ENCODE results near the gene UBE2L6. TPM values are rescaled to one million over a fixed set of nuclear protein-coding genes. Genes with fewer than 3 reads are reported as not detected.

Gene UBE2L6
- polyA plus RNA-seq, 1 donor from 2014 or later, result 88.0 TPM

DNA sequence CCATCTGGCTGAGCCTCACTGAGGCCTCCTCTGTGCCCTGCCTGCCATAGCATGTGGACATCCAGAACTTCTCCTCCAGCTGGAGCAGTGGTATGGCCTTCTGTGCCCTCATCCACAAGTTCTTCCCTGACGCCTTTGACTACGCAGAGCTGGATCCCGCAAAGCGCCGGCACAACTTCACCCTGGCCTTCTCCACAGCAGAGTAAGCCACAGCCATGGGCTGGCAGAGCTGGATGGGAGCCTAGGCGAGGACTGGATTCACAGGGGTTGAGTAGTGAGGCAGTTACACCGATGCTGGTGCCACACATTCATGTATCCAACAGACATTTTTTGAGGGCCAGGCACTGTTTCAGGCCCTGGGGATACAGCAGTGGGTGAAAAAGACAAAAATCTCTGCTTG, 21.0 kb downstream of the UBE2L6 start (continued):
- TF ChIP-seq EZH2 (IDR thresholded peaks at IDR 0.05; ENCODE audit: borderline replicate concordance, insufficient read depth, low read length, poor library complexity, severe bottlenecking) (no peak), EP300 (conservative IDR thresholded peaks at IDR 0.05; ENCODE audit: poor library complexity, severe bottlenecking) (no peak), POLR2AphosphoS5 (IDR thresholded peaks at IDR 0.05) (no peak), RAD21 (conservative IDR thresholded peaks at IDR 0.05) (no peak)

DNA sequence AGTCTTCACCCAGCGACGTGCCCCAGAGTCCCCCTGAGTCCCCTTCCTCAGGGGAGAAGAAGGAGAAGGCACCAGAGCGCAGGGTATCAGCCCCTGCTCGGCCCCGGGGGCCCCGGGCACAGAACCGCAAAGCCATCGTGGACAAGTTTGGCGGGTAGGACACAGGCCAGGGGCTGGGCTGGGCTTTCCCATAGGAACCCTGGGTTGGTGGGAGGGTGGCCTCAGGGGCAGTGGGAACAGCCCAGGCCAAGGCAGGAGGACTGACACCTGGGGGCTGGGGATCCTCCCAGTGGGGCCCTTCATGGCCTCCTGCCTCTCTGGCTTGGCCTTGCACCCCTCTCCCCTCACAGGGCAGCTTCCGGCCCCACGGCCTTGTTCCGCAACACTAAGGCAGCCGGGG, 21.6 kb downstream of the UBE2L6 start:
- no peaks in the 10 kb centered on the region for H3K36me3 ChIP-seq (ENCODE audit: insufficient read depth, low read length)
- no peaks in the 10 kb centered on the region for H3K9me2 ChIP-seq (ENCODE audit: insufficient read depth, low read length)
- no peak overlapping the region for H3K27ac ChIP-seq (ENCODE audit: low read length)
- no peak overlapping the region for H2AFZ ChIP-seq (ENCODE audit: low read depth, low read length)
- no peaks in the 10 kb centered on the region for H3K27me3 ChIP-seq (ENCODE audit: insufficient read depth, low read depth, low read length)
- no peaks in the 10 kb centered on the region for H4K20me1 ChIP-seq (ENCODE audit: insufficient read depth)
- H3K79me2 ChIP-seq (replicated peaks; ENCODE audit: insufficient read depth, low read length), result no peaks in the 10 kb centered on the region
- H3K9ac ChIP-seq (ENCODE audit: low read length), result no peak overlapping the region
- H3F3A ChIP-seq (ENCODE audit: insufficient read depth, low read length, poor library complexity, severe bottlenecking), result no peaks in the 10 kb centered on the region
- no peak for TF ChIP-seq RAD21 (conservative IDR thresholded peaks at IDR 0.05)
- TF ChIP-seq, protein P1, sequence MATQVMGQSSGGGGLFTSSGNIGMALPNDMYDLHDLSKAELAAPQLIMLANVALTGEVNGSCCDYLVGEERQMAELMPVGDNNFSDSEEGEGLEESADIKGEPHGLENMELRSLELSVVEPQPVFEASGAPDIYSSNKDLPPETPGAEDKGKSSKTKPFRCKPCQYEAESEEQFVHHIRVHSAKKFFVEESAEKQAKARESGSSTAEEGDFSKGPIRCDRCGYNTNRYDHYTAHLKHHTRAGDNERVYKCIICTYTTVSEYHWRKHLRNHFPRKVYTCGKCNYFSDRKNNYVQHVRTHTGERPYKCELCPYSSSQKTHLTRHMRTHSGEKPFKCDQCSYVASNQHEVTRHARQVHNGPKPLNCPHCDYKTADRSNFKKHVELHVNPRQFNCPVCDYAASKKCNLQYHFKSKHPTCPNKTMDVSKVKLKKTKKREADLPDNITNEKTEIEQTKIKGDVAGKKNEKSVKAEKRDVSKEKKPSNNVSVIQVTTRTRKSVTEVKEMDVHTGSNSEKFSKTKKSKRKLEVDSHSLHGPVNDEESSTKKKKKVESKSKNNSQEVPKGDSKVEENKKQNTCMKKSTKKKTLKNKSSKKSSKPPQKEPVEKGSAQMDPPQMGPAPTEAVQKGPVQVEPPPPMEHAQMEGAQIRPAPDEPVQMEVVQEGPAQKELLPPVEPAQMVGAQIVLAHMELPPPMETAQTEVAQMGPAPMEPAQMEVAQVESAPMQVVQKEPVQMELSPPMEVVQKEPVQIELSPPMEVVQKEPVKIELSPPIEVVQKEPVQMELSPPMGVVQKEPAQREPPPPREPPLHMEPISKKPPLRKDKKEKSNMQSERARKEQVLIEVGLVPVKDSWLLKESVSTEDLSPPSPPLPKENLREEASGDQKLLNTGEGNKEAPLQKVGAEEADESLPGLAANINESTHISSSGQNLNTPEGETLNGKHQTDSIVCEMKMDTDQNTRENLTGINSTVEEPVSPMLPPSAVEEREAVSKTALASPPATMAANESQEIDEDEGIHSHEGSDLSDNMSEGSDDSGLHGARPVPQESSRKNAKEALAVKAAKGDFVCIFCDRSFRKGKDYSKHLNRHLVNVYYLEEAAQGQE (IDR thresholded peaks at IDR 0.05; ENCODE audit: borderline replicate concordance), result no peak
- no peak for TF ChIP-seq TAF1 (IDR thresholded peaks at IDR 0.05; ENCODE audit: low read depth)
- TF ChIP-seq POLR2AphosphoS5 (IDR thresholded peaks at IDR 0.05), result no peak
- no peaks in the 10 kb centered on the region for H3K9me3 ChIP-seq (ENCODE audit: low read length)
- H3K4me2 ChIP-seq (ENCODE audit: low read length), result no peak overlapping the region
- no peak overlapping the region for H3K4me3 ChIP-seq (ENCODE audit: low read length)

DNA sequence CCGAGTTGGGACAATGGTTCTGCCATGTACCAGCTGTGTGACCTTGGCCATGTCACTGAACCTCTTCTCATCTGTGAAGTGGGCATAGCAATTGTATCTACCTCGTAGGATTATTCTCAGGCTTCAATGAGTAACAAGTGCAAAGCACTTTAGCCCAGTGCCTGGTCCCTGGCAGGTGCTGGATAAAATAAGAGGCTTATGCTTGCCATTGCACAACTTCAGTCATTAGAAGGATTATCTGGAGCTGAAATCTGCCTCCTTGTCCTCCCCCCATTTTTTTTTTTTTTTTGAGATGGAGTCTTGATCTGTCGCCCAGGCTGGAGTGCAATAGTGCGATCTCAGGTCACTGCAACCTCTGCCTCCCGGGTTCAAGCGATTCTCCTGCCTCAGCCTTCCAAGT, 22.9 kb downstream of the UBE2L6 start:
- Histone ChIP-seq H3K27ac (ENCODE audit: low read length) (no peak overlapping the region), H3K4me3 (ENCODE audit: low read length) (no peak overlapping the region), H4K20me1 (ENCODE audit: insufficient read depth) (no peaks in the 10 kb centered on the region), H3K79me2 (replicated peaks; ENCODE audit: insufficient read depth, low read length) (no peaks in the 10 kb centered on the region), H3K4me2 (ENCODE audit: low read length) (no peak overlapping the region), H3K9me2 (ENCODE audit: insufficient read depth, low read length) (no peaks in the 10 kb centered on the region), H3K36me3 (ENCODE audit: insufficient read depth, low read length) (no peaks in the 10 kb centered on the region), H3F3A (ENCODE audit: insufficient read depth, low read length, poor library complexity, severe bottlenecking) (no peaks in the 10 kb centered on the region), H3K27me3 (ENCODE audit: insufficient read depth, low read depth, low read length) (no peaks in the 10 kb centered on the region), H3K9me3 (ENCODE audit: low read length) (no peaks in the 10 kb centered on the region), H2AFZ (ENCODE audit: low read depth, low read length) (no peak overlapping the region), H3K9ac (ENCODE audit: low read length) (no peak overlapping the region)
- TF ChIP-seq RAD21 (conservative IDR thresholded peaks at IDR 0.05) (no peak), SMC3 (conservative IDR thresholded peaks at IDR 0.05; ENCODE audit: poor library complexity) (no peak), EP300 (conservative IDR thresholded peaks at IDR 0.05; ENCODE audit: poor library complexity, severe bottlenecking) (no peak), EZH2 (IDR thresholded peaks at IDR 0.05; ENCODE audit: borderline replicate concordance, insufficient read depth, low read length, poor library complexity, severe bottlenecking) (no peak), POLR2AphosphoS5 (IDR thresholded peaks at IDR 0.05) (no peak), MXI1 (conservative IDR thresholded peaks at IDR 0.05; ENCODE audit: poor library complexity, severe bottlenecking) (no peak), TAF1 (IDR thresholded peaks at IDR 0.05; ENCODE audit: low read depth) (no peak)
- TF ChIP-seq, protein P2, sequence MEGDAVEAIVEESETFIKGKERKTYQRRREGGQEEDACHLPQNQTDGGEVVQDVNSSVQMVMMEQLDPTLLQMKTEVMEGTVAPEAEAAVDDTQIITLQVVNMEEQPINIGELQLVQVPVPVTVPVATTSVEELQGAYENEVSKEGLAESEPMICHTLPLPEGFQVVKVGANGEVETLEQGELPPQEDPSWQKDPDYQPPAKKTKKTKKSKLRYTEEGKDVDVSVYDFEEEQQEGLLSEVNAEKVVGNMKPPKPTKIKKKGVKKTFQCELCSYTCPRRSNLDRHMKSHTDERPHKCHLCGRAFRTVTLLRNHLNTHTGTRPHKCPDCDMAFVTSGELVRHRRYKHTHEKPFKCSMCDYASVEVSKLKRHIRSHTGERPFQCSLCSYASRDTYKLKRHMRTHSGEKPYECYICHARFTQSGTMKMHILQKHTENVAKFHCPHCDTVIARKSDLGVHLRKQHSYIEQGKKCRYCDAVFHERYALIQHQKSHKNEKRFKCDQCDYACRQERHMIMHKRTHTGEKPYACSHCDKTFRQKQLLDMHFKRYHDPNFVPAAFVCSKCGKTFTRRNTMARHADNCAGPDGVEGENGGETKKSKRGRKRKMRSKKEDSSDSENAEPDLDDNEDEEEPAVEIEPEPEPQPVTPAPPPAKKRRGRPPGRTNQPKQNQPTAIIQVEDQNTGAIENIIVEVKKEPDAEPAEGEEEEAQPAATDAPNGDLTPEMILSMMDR (IDR thresholded peaks at IDR 0.05; ENCODE audit: poor library complexity, severe bottlenecking), result no peak
- TF ChIP-seq, protein P1 (IDR thresholded peaks at IDR 0.05; ENCODE audit: borderline replicate concordance), result no peak

Measured in neural cell (in vitro differentiated cells).